Esophagus squamous epithelium (tissue), 5 donors: ENCODE measurements around the gene GPRC5C. TPM values are rescaled to one million over a fixed set of nuclear protein-coding genes. Genes with fewer than 3 reads are reported as not detected.
A peak's percentile ranks its signal among the peaks of the same experiment; 100 is the strongest.

Experiments used
- DNase-seq: peaks from one replicate; lab custom pipeline; 2025; lab: John Stamatoyannopoulos, UW
- H3K27ac ChIP-seq, 4 donors: fragments of 200-600 bp; sonication (generic); one replicate each; pipeline ENCODE4 v1.5.1; 2016 to 2019; ENCODE audit warnings: mild to moderate bottlenecking in 1 of 4
- H3K27me3 ChIP-seq, 4 donors: fragments of 200-600 bp; sonication (generic); 1 replicate in 3 of 4; 2 replicates in 1 of 4; pipeline versions ENCODE4 v1.5.1 to v1.6.0; 2017 to 2021; ENCODE audit warnings: antibody characterized with exemption in 1 of 4
- H3K36me3 ChIP-seq, 3 donors: fragments of 200-600 bp; sonication (generic); one replicate each; pipeline ENCODE4 v1.5.1; 2016 to 2019
- H3K4me1 ChIP-seq, 3 donors: fragments of 200-600 bp; sonication (generic); one replicate each; pipeline ENCODE4 v1.5.1; 2017 to 2019
- H3K4me3 ChIP-seq, 4 donors: fragments of 200-600 bp; sonication (generic); 1 replicate in 3 of 4; 2 replicates in 1 of 4; pipeline ENCODE4 v1.5.1; 2016 to 2019; ENCODE audit warnings: mild to moderate bottlenecking in 2 of 4, moderate library complexity in 1 of 4
- H3K9me3 ChIP-seq, 3 donors: fragments of 200-600 bp; sonication (generic); one replicate each; pipeline ENCODE4 v1.5.1; 2016 to 2019
- POLR2A ChIP-seq, 4 donors: fragments of 450-650 bp; IDR thresholded peaks; one replicate each; pipeline ENCODE4 v1.6.1; 2017; ENCODE audit warnings: antibody characterized with exemption in 4 of 4, mild to moderate bottlenecking in 4 of 4, moderate library complexity in 3 of 4
- WGBS, 2 donors: methylation state at CpG; one replicate each; pipeline ENCODE4 v1.1.5; 2018; 5-methylcytosine and 5-hydroxymethylcytosine counted together
- intact Hi-C: fragments of 100-400 bp; cut with DNase I; formaldehyde crosslinking; loops from one replicate; pipeline ENCODE4 v1.15.0; 2022
- total RNA-seq, 4 donors: library from RNA; depleted of rRNA; stranded (reverse); fragments of >200 nt; gene quantifications; one replicate each; pipeline ENCODE4 v1.1.0, GENCODE V29; 2016
- TF ChIP-seq, protein P1 (sequence below), 6 experiments: fragments of 450-650 bp in 4 of 6; fragments of 200-600 bp in 2 of 6; sonication (generic) in 2 of 6; IDR thresholded peaks; one replicate each; pipeline ENCODE4 v1.5.1; 2016 to 2019; ENCODE audit warnings: antibody characterized with exemption in 6 of 6, mild to moderate bottlenecking in 4 of 6, moderate library complexity in 4 of 6
- donor health status: DM: yes; HTN: yes; CAD: no.

The GPRC5C gene
- total RNA-seq, 4 donors from 2014 or later, result 6.3 to 21.6 (median 11.7) TPM

DNA sequence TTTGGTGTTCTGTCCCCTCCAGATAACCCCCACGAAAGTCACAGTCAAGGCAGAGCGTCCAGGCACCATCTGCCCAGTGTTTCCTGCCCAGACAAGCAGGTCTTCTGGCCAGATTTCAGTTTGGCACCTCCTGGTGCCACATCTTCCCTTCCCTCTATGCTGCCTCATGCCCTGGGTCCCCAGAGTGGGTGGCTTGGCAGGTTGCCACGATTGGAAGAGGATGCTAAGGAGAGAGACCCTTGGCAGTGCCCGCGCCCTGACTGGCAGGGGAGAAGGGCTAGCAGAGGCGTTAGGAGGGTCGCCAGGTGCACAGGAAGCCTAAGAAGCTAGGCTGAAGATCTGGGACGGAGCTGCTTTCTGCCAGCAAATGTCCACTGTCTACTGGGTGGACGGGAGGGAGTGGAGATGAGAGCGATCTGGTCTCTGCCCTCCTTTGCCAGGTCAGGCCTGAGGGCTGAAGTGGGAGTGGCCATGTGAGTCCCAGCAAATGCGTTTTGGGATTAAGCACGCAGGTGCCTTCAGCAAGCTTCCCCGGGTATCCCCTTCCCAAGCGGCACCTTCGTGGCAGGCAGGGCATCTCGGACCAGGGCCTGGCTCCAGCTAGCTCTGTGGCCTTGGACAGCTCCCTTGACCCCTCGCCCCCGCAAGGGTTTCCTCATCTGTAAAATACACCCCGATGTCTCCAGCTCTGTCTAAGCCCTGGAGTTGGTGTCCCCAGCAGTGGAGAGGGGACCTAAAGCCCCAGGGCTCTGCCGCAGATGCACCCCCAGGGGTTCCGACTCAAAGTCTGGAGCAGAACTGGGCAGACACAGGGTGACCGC is 21.2 kb downstream of the GPRC5C start:
- peaks cover 21 to 45% (median 31%) of the 10 kb centered on the region in 3 donors for H3K4me1 ChIP-seq
- H3K4me3 ChIP-seq, result peak overlapping the region; percentile 19 to 69 (median 41)
- TF ChIP-seq, protein P1, sequence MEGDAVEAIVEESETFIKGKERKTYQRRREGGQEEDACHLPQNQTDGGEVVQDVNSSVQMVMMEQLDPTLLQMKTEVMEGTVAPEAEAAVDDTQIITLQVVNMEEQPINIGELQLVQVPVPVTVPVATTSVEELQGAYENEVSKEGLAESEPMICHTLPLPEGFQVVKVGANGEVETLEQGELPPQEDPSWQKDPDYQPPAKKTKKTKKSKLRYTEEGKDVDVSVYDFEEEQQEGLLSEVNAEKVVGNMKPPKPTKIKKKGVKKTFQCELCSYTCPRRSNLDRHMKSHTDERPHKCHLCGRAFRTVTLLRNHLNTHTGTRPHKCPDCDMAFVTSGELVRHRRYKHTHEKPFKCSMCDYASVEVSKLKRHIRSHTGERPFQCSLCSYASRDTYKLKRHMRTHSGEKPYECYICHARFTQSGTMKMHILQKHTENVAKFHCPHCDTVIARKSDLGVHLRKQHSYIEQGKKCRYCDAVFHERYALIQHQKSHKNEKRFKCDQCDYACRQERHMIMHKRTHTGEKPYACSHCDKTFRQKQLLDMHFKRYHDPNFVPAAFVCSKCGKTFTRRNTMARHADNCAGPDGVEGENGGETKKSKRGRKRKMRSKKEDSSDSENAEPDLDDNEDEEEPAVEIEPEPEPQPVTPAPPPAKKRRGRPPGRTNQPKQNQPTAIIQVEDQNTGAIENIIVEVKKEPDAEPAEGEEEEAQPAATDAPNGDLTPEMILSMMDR (IDR thresholded peaks at IDR 0.05), result no peak
- TF ChIP-seq POLR2A (IDR thresholded peaks at IDR 0.05), result no peak
- no peaks in the 10 kb centered on the region for H3K9me3 ChIP-seq
- no peak for DNase-seq
- intact Hi-C loops, result no loop called here
- peak overlapping the region; percentile 70 to 80 (median 74) for H3K27ac ChIP-seq
- H3K36me3 ChIP-seq, result peaks cover 0 to 7% (median 0%) of the 10 kb centered on the region in 3 donors
- peaks cover 0 to 22% (median 0%) of the 10 kb centered on the region in 4 donors for H3K27me3 ChIP-seq
- 38 to 69% methylated on average over 5 to 7 of the region's 22 CpGs for WGBS, 2 donors

DNA sequence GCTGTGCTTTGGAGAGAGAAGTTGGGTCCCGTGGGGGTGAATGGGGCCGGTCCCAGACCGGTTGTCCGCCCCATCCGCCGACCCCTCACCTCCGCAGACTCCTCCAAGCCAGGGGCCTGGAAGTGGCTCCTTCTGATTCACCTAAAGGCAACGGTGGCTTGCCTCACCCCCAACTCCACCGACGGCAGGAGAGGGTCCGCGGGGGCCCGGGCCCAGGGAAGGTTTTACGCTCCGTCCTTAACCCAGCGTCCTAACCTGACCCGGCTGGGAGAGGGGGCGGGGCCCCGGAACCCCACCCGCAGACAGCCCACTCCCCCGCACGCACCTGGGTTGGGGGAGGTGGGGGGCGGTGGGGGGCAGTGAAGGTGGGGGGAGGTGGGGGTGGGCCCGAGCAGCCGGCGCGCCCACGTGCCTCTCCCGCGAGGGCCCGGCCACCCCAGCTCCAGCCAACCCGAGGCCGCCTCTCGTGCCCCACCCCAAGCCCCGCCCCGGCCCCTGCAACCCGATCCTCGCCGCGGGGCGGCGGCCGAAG is 21.8 kb downstream of the GPRC5C start:
- TF ChIP-seq, protein P1 (IDR thresholded peaks at IDR 0.05), result peak in 1 of 6 experiments; percentile 22
- TF ChIP-seq POLR2A (IDR thresholded peaks at IDR 0.05), result no peak
- H3K27me3 ChIP-seq, result peaks cover 0 to 26% (median 0%) of the 10 kb centered on the region in 4 donors
- DNase-seq, result no peak
- peak overlapping the region; percentile 70 to 80 (median 74) for H3K27ac ChIP-seq
- H3K36me3 ChIP-seq, result peaks cover 0 to 7% (median 0%) of the 10 kb centered on the region in 3 donors
- intact Hi-C loops, result no loop called here
- H3K4me1 ChIP-seq, result peaks cover 21 to 45% (median 31%) of the 10 kb centered on the region in 3 donors
- H3K4me3 ChIP-seq, result peak overlapping the region; percentile 19 to 69 (median 41)
- WGBS, 2 donors, result 19% methylated on average over 7 of the region's 43 CpGs; no CpG with 5 or more reads in 1 of the 2 donors
- H3K9me3 ChIP-seq, result no peaks in the 10 kb centered on the region

DNA sequence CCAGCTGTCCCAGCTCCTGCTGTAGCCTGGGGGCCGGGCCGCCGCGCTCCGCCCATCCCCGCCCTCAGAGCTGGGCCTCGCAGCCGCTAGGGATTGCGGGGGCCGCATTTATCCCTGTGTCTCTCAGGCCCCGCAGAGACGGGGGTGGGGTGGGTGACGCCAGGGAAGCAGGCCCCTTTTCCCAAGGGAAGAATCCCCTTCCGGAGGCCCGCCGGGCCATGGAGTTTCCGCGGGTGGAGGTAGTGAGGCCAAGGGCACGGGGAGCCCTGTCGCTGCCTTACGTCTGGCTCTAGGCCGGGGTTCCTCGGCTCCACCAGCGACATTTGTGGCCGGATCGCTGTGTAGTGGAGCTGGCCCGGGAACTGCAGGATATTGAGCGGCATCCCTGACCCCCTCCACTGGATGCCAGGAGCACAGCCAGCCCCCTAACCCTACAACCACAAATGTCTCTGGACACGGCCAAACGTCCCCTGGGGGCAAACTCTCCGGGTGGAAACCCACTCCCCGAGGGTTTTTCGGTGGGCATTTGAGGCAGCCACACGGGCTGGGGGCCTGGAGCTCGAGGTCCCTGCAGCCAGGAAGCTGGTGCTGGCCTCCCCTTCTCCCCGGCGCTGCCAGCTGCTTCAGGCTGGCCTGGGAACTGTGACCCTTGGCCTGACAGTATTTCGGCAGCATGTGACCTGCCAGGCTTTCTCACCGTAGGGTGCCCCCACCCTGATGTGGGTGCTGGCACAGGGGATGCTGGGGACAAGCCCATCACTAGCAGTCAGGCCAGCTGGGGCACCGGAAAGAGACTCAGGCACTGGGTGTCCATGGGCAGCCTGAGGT is 22.5 kb downstream of the GPRC5C start:
- Histone ChIP-seq H3K4me1 (peaks cover 21 to 45% (median 31%) of the 10 kb centered on the region in 3 donors), H3K9me3 (no peaks in the 10 kb centered on the region), H3K36me3 (peaks cover 0 to 4% (median 0%) of the 10 kb centered on the region in 3 donors), H3K27me3 (peaks cover 0 to 26% (median 0%) of the 10 kb centered on the region in 4 donors), H3K4me3 (peak overlapping the region; percentile 19 to 69 (median 41)), H3K27ac (peak overlapping the region; percentile 70 to 80 (median 74))
- intact Hi-C loops, result no loop called here
- peak in 1 of 4 donors; percentile 52 for TF ChIP-seq POLR2A (IDR thresholded peaks at IDR 0.05)
- TF ChIP-seq, protein P1 (IDR thresholded peaks at IDR 0.05), result peak in 4 of 6 experiments; percentile 15 to 37 (median 19)
- no peak for DNase-seq
- WGBS, 2 donors, result 13% methylated on average over 14 of the region's 40 CpGs; no CpG with 5 or more reads in 1 of the 2 donors

DNA sequence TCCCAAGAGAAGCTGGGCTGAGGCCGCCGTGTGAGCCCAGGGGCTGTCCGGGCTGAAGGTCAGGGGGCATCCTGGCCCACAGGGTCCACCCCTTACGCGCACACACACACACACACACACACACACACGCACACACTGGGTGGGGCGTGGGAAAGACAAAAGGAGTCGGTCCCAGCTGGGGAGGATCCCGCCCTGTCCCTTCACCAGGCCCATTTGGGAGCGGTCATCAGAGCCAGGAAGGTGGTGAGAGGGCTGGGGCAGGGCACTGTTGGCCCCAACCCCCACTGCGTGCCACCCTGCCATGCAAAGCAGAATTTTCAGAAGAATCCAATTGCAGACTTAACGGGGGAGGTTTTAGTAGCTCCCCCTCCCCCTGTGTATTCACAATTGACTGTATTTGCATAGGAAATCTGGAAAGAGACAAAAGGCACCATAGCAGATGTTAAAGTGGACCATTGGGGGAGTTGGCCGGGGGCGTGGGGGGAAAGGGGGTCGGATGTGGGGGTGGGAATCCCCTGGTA is 23.2 kb downstream of the GPRC5C start:
- Histone ChIP-seq H3K27me3 (peaks cover 0 to 30% (median 0%) of the 10 kb centered on the region in 4 donors), H3K9me3 (no peaks in the 10 kb centered on the region), H3K4me1 (peaks cover 21 to 45% (median 31%) of the 10 kb centered on the region in 3 donors), H3K27ac (peak overlapping the region; percentile 70 to 80 (median 74)), H3K36me3 (no peaks in the 10 kb centered on the region), H3K4me3 (no peak overlapping the region)
- intact Hi-C loops, result no loop called here
- no peak for DNase-seq
- TF ChIP-seq, protein P1 (IDR thresholded peaks at IDR 0.05), result no peak
- TF ChIP-seq POLR2A (IDR thresholded peaks at IDR 0.05), result no peak
- 56 to 57% methylated on average over 6 to 15 of the region's 15 CpGs for WGBS, 2 donors
